ENCODE data around the gene MYL6.

- no peak for TF ChIP-seq CEBPB (tag; IDR thresholded peaks at IDR 0.05)
- TF ChIP-seq TBP (optimal IDR thresholded peaks at IDR 0.05; ENCODE audit: low read depth, low read length), result no peak
- no peak for TF ChIP-seq THRB (CRISPR knock-in tag; conservative IDR thresholded peaks at IDR 0.05)
- no peak for TF ChIP-seq POLR2AphosphoS2 (IDR thresholded peaks at IDR 0.05; ENCODE audit: low read length)
- no peak for TF ChIP-seq E2F8 (IDR thresholded peaks at IDR 0.05; ENCODE audit: low read depth, partially characterized antibody)
- TF ChIP-seq CTCF (IDR thresholded peaks at IDR 0.05 in 2 of 3, conservative IDR thresholded peaks at IDR 0.05 in 1 of 3; ENCODE audit: insufficient read depth in 2 of 3, low read depth in 1 of 3, low read length in 3 of 3), result no peak
- no peak for TF ChIP-seq EP300 (IDR thresholded peaks at IDR 0.05; ENCODE audit: low read length)
- no peak for TF ChIP-seq SRSF7 (optimal IDR thresholded peaks at IDR 0.05; ENCODE audit: low read depth, low read length)
- TF ChIP-seq NR2F6 (CRISPR knock-in tag; IDR thresholded peaks at IDR 0.05), result no peak
- TF ChIP-seq PATZ1 (CRISPR knock-in tag; IDR thresholded peaks at IDR 0.05; ENCODE audit: borderline replicate concordance), result no peak
- no peak for TF ChIP-seq ZNF354B (CRISPR knock-in tag; IDR thresholded peaks at IDR 0.05)
- TF ChIP-seq TAF9B (IDR thresholded peaks at IDR 0.05; ENCODE audit: partially characterized antibody), result no peak
Observed at GRCh38 chr12:56129942-56130495, 28.1 kb upstream of the MYL6 start.

Measured in K562 (cell line).